AG04450 (cell line): ENCODE measurements around the gene ACCSL. TPM values are rescaled to one million over a fixed set of nuclear protein-coding genes. Genes with fewer than 3 reads are reported as not detected.

Experiments used
- CTCF ChIA-PET: fragments of 300-600, 350-600 bp; formaldehyde crosslinking; extraction: SDS; loops from one replicate; lab custom pipeline; 2022; ENCODE audit warnings: antibody characterized with exemption, inconsistent platforms; lab: Charles Lee
- POLR2A ChIA-PET: fragments of 350-600 bp; formaldehyde crosslinking; extraction: SDS; loops from one replicate; lab custom pipeline; 2021; ENCODE audit warnings: antibody characterized with exemption, inconsistent platforms; lab: Yijun Ruan, JAX
- DNase-seq: peaks from one replicate; pipeline ENCODE4 v3.0.0-alpha.2; 2011; ENCODE audit warnings: low read depth, low spot score
- H3K27ac ChIP-seq: one replicate; pipeline ENCODE4 v1.5.1; 2012; ENCODE audit warnings: low read depth, low read length, control low read depth
- H3K27me3 ChIP-seq: one replicate; pipeline ENCODE4 v1.6.0; 2012; ENCODE audit warnings: low read length; ENCODE audit not compliant: control insufficient read depth, insufficient read depth
- H3K4me3 ChIP-seq: 2 replicates; pipeline ENCODE4 v1.5.1; 2011; ENCODE audit warnings: mild to moderate bottlenecking, low read depth, low read length, control low read depth
- H3K9me3 ChIP-seq: 2 replicates; pipeline ENCODE4 v1.5.1; 2012; ENCODE audit warnings: low read length; ENCODE audit not compliant: control insufficient read depth, insufficient read depth
- CTCF ChIP-seq: IDR thresholded peaks from 2 replicates; pipeline ENCODE4 v1.5.1; 2011; ENCODE audit warnings: low read depth, low read length, control low read depth, inconsistent platforms
- polyA minus RNA-seq: library from RNA; depleted of rRNA, polyadenylated mRNA; stranded (reverse); fragments of >200 nt; gene quantifications from 2 replicates; pipeline ENCODE4 v1.2.3, GENCODE V29; 2011; rRNA and poly(A)+ RNA removed
- polyA plus RNA-seq: library from polyadenylated mRNA; depleted of rRNA; stranded (reverse); fragments of >200 nt; gene quantifications from 2 replicates; pipeline ENCODE4 v1.2.3, GENCODE V29; 2011; rRNA removed

Gene ACCSL
- polyA plus RNA-seq (not detected in 2 replicates), polyA minus RNA-seq (not detected in 2 replicates)

GRCh38 chr11:44047931-44048431 is at the start of gene ACCSL:
Gene ACCSL, plus strand, starts transcription at chr11:44047981. Its CDS starts 56 bp downstream, at chr11:44048037.
- POLR2A ChIA-PET: no interaction called here
- H3K4me3 ChIP-seq: no peak within 1 kb of the TSS
- no peak for TF ChIP-seq CTCF
- H3K9me3 ChIP-seq: no peaks in the 10 kb centered on the region
- no peak for DNase-seq
- H3K27ac ChIP-seq: no peak within 1 kb of the TSS
- H3K27me3 ChIP-seq: peaks cover 17% of the 10 kb centered on the region
- CTCF ChIA-PET: no interaction called here

- ChIA-PET CTCF (no interaction called here), POLR2A (no interaction called here)
- H3K9me3 ChIP-seq: no peaks in the 10 kb centered on the region
- no peak for DNase-seq
- H3K4me3 ChIP-seq: no peak overlapping the region
- no peak overlapping the region for H3K27ac ChIP-seq
- peaks cover 18% of the 10 kb centered on the region for H3K27me3 ChIP-seq
- TF ChIP-seq CTCF: no peak
Measured at GRCh38 chr11:43998308-43998707, 49.5 kb upstream of the ACCSL start.

GRCh38 chr11:44000731-44001130 is 47.0 kb upstream of the ACCSL start:
- Histone ChIP-seq H3K27ac (no peak overlapping the region), H3K27me3 (peaks cover 20% of the 10 kb centered on the region), H3K4me3 (no peak overlapping the region), H3K9me3 (no peaks in the 10 kb centered on the region)
- ChIA-PET CTCF (interaction anchor here (1.7 kb wide), 1 partner anchor 13 kb away, joined by 4 read pairs; no protein-coding TSS in a partner anchor), POLR2A (no interaction called here)
- TF ChIP-seq CTCF: no peak
- no peak for DNase-seq

GRCh38 chr11:44002191-44003093 is 45.3 kb upstream of the ACCSL start:
- H3K27me3 ChIP-seq: peaks cover 17% of the 10 kb centered on the region
- DNase-seq: no peak
- POLR2A ChIA-PET: interaction anchor here (0.6 kb wide), 1 partner anchor 63 kb away, joined by 3 read pairs; no protein-coding TSS in a partner anchor
- TF ChIP-seq CTCF: no peak
- H3K27ac ChIP-seq: no peak overlapping the region
- H3K9me3 ChIP-seq: no peaks in the 10 kb centered on the region
- CTCF ChIA-PET: interaction anchor here (1.3 to 1.7 kb wide), 3 partner anchors 15 to 112 kb away, joined by 3 to 4 read pairs (median 4); no protein-coding TSS in a partner anchor
- H3K4me3 ChIP-seq: no peak overlapping the region
